ENCODE measurements around the gene MAP1LC3B.

MAP1LC3B gene

GRCh38 chr16:87407511-87408112 lies 15.5 kb downstream of the MAP1LC3B start:
- no peak for DNase-seq (ENCODE audit: extremely low read depth, low read depth)
- TF ChIP-seq CTCF (IDR thresholded peaks at IDR 0.05; ENCODE audit: low read depth, low read length): no peak

DNA sequence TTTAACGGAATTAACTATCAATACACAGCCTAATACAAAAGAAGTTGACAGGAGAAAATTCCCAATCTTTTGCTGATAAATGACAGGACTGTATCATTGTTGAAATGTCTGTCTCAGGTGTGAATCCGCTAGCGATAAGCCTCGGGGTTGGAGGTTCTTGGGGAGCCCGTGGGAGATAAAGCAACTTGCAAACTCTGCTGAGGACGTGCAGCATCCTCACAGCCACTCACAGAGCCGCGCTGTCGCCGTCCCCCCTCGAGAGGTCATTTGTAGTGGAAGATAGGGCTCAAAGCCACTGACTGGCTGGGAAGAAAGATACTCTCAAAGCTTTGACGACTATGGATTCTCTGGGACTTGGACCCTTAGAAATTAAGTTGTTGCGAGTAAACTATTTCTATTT lies 17.0 kb downstream of the MAP1LC3B start:
- no peak for TF ChIP-seq CTCF (IDR thresholded peaks at IDR 0.05; ENCODE audit: low read depth, low read length)
- no peak for DNase-seq (ENCODE audit: extremely low read depth, low read depth)

DNA sequence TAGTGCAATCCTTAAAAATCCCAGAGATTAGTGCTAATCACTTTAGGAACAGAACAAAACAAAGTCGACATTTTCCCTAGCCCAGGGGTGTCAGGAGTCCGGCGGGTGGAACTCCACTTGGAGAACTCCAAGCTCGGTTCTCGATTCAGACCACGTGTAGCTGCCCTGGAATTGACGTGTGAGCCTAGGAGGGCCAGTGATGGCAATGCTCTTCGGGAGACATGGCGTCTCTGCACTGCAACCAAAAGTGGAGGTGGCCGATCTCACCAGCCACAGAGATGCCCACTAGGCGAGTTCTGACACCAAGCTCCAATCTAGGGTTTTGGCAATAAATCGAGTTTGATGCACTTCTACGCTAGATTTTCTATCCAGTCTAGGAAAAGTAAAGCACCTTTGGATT lies 17.6 kb downstream of the MAP1LC3B start:
- no peak for TF ChIP-seq CTCF (IDR thresholded peaks at IDR 0.05; ENCODE audit: low read depth, low read length)
- no peak for DNase-seq (ENCODE audit: extremely low read depth, low read depth)

DNA sequence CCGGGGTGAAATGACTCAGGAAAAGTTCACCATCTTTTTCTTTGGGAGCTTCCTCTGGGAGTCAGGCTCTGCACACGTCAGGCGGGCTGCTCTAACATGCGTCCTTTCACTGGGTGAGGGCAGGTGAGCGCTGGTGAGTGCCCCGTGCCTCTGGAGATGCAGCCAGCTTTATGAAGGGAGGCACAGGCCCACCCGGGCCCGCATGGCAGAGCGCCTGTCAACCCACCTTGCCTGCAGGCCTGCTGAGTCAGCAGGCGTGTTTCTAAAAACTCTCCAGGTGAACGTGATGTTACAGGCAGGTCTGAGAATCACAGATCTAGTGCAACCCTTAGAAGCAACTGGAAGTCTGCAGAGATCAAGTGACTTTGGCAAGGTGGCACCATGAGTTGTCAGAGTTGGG lies 18.4 kb downstream of the MAP1LC3B start:
- no peak for TF ChIP-seq CTCF (IDR thresholded peaks at IDR 0.05; ENCODE audit: low read depth, low read length)

DNA sequence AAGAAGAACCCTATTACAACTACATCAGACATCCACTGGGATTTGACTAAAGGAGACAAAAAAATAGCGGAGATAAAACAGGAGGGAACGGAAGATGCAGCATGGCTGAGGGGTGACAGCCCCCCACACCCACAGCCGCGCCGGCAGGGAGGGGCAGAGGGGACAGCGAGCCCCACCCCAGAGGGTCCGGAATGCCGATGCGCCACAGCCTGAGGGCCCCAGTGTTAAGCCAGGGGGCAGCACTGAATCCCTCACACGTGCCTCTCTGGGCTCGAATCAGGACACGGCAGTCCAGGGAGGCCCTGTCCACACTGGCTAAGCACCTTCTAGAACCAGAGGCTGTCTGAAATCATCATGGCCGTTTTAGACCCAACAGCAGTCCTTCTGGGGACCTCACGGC lies 18.8 kb downstream of the MAP1LC3B start:
- no peak for TF ChIP-seq CTCF (IDR thresholded peaks at IDR 0.05; ENCODE audit: low read depth, low read length)
- no peak for DNase-seq (ENCODE audit: extremely low read depth, low read depth)

More for the DNA sequence above, 18.4 kb downstream of the MAP1LC3B start:
- no peak for DNase-seq (ENCODE audit: extremely low read depth, low read depth)

DNA sequence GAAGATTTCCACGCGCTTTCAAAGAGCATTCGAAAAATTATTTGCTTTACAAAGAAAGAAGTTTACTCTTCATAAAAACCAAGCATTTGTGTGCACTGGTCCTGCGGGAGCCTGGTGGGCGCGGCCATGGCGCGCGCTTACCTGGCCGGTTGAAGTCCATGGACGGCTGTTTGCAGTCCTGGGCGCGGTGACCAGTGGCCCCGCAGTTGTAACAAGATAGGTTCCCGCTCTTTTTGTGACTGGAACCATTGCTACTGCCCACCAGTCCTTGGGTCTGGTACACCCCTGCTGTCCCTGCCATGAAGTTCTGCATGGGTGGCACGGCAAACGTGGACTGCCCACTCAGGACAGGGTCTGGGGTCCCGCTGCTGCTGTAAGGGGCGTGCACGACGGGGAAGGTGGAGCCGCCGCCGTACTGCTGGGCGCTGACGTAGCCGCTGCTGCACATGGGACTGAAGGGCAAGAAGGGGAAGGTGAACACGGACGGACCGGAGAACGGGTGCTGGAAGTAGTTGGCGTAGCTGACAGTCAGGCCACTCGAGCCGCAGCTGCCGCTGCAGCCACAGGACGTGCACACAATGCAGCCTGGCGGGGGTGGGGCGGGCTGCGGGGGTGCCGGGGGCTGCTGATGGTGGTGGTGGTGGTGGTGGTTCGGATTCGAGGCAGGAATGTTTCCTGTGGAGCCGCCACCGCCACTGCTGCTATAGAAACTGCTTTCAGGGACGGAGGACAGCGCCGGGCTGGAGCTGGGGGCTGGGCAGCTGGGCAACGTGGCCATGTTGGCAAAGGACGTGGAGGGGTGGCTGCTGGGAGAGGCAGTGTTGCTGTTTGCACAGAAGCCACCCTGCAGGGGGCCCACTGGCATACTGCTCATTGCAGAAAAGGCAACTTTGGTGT lies 19.5 kb downstream of the MAP1LC3B start:
- no peak for TF ChIP-seq CTCF (IDR thresholded peaks at IDR 0.05; ENCODE audit: low read depth, low read length)
- DNase-seq (ENCODE audit: extremely low read depth, low read depth): no peak

DNA sequence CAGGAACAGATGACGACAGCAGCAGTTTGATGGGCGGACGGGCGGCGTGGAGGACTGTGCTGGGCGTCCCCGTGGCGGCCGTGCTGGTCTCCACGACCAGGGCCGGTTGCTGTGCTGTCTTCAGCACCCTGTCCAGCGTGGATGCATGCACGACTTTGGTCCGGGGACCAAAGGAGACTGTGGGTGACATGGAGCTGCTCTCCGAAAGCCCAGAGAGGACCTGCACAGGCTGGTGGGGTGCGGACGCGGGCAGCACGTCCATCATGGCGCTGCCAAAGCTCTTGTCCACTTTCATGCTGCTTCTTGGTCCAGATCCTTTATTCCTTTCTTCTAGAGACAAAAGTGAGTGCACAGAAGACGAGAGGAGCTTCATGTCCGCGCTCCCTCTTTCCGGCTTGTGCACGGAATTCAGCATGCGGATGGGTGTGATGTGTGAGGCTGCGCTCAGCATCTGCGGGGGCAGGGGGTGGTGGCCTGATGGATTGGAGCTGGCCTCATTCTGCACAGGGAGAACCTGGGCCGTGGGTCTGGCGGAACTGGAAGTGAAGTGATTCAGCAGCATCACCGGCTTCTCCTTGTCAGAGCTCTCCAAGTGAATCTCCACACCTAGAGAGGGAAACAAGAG lies 20.3 kb downstream of the MAP1LC3B start:
- no peak for TF ChIP-seq CTCF (IDR thresholded peaks at IDR 0.05; ENCODE audit: low read depth, low read length)
- DNase-seq (ENCODE audit: extremely low read depth, low read depth): no peak

All from AG09319 (cell line).